Measurements from ENCODE around the gene NXT1. TPM values are rescaled to one million over a fixed set of nuclear protein-coding genes. Genes with fewer than 3 reads are reported as not detected.
"Not testable (repeated sequence)": the region's sequence is repeated elsewhere in the genome, so short reads cannot be mapped to it uniquely, and the experiment has no call there.

The NXT1 gene
- total RNA-seq, 1 donor, result 18.5 TPM

DNA sequence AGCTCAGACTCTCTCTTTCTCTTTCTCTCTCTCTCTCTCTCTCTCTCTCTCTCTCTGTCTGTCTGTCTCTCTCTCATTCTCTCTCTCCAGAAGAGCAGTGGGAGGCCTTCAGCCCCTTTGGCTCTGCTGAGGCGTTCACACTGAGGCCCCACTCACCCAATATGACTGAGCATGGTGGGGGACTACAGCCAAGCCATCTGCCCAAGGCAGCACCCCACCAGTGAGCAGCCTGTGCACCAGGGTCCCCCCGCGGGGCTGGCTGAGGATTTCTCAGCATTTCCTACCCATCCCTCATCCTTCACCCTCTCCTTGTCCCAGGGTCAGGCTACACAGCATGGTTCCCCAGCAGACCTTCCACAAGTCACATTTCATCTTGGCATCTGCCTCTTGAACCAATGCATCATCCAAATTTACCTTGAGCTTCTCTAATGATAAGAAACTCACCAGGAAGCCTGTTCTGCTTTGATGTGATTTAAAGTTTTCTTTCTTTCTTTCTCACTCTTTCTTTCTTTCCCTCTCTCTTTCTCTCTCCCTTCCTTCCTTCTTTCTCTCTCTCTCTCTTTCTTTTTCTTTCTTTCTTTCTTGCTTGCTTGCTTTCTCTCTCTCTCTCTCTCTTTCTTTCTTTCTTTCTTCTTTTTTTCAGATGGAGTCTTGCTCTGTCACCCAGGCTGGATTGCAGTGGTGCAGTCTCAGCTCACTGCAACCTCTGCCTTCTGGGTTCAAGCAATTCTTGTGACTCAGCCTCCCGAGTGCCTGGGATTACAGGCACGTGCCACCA lies 47.1 kb upstream of the NXT1 start:
- H3K4me3 ChIP-seq (ENCODE audit: insufficient read depth, low read length), result no peak overlapping the region
- H3K4me2 ChIP-seq (ENCODE audit: insufficient read depth, low read length), result no peak overlapping the region
- no peak overlapping the region for H2AFZ ChIP-seq (ENCODE audit: low read length)
- H3K4me1 ChIP-seq (ENCODE audit: insufficient read depth, low read length), result no peaks in the 10 kb centered on the region
- H3K79me2 ChIP-seq (ENCODE audit: insufficient read depth, low read length), result no peaks in the 10 kb centered on the region
- H4K20me1 ChIP-seq (ENCODE audit: insufficient read depth, low read length), result no peaks in the 10 kb centered on the region
- peaks cover 25% of the 10 kb centered on the region for H3K27me3 ChIP-seq (ENCODE audit: insufficient read depth, low read length)
- no peaks in the 10 kb centered on the region for H3K36me3 ChIP-seq (ENCODE audit: insufficient read depth, low read length)
- TF ChIP-seq, protein P1, sequence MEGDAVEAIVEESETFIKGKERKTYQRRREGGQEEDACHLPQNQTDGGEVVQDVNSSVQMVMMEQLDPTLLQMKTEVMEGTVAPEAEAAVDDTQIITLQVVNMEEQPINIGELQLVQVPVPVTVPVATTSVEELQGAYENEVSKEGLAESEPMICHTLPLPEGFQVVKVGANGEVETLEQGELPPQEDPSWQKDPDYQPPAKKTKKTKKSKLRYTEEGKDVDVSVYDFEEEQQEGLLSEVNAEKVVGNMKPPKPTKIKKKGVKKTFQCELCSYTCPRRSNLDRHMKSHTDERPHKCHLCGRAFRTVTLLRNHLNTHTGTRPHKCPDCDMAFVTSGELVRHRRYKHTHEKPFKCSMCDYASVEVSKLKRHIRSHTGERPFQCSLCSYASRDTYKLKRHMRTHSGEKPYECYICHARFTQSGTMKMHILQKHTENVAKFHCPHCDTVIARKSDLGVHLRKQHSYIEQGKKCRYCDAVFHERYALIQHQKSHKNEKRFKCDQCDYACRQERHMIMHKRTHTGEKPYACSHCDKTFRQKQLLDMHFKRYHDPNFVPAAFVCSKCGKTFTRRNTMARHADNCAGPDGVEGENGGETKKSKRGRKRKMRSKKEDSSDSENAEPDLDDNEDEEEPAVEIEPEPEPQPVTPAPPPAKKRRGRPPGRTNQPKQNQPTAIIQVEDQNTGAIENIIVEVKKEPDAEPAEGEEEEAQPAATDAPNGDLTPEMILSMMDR (IDR thresholded peaks at IDR 0.05; ENCODE audit: extremely low read depth, low read depth, low read length), result no peak
- H3K27ac ChIP-seq (ENCODE audit: low read depth, low read length), result no peak overlapping the region
- DNase-seq (ENCODE audit: insufficient read length, low spot score, missing footprints), result no peak
- H3K9me3 ChIP-seq (ENCODE audit: low read depth, low read length), result no peaks in the 10 kb centered on the region

DNA sequence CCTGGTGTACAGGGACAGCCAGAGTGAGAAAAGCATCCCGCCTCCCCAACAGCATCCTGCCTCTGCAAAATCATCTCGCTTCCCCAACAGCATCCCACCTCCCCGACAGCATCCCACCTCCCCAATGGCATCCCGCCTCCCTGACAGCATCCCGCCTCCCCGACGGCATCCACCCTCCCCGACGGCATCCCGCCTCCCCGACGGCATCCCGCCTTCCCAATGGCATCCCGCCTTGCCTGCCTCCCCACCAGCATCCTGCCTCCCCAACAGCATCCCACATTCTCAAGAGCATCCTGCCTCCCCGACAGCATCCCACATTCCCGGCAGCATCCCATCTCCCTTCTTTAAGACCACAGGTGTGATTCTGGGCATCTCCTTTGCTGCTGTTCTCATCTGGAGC lies 46.0 kb upstream of the NXT1 start:
- no peaks in the 10 kb centered on the region for H3K9me3 ChIP-seq (ENCODE audit: low read depth, low read length)
- TF ChIP-seq, protein P1 (IDR thresholded peaks at IDR 0.05; ENCODE audit: extremely low read depth, low read depth, low read length), result no peak
- no peaks in the 10 kb centered on the region for H3K36me3 ChIP-seq (ENCODE audit: insufficient read depth, low read length)
- H3K27ac ChIP-seq (ENCODE audit: low read depth, low read length), result no peak overlapping the region
- DNase-seq (ENCODE audit: insufficient read length, low spot score, missing footprints), result peak; percentile 29
- no peaks in the 10 kb centered on the region for H4K20me1 ChIP-seq (ENCODE audit: insufficient read depth, low read length)
- peaks cover 27% of the 10 kb centered on the region for H3K27me3 ChIP-seq (ENCODE audit: insufficient read depth, low read length)
- no peaks in the 10 kb centered on the region for H3K4me1 ChIP-seq (ENCODE audit: insufficient read depth, low read length)
- no peaks in the 10 kb centered on the region for H3K79me2 ChIP-seq (ENCODE audit: insufficient read depth, low read length)
- no peak overlapping the region for H3K4me2 ChIP-seq (ENCODE audit: insufficient read depth, low read length)
- no peak overlapping the region for H2AFZ ChIP-seq (ENCODE audit: low read length)
- H3K4me3 ChIP-seq (ENCODE audit: insufficient read depth, low read length), result no peak overlapping the region

DNA sequence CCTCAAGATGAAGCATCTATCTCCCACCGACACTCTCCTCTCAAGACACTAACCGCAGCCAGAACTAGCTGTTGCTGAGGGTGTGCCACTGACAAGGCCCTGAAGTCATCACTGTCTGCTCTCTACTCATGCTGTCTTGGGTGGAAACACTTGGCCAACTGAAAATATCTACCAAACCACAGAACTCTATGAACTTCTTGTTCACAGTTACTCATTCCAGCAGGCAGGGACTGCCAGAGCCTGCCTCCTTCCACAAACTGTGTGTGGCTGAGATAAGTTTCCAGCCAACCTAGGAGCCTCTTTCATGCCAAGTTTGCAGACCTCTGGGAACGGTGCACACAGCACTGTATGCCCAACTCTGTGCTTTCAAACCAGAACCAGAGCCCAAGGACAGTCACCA lies 45.5 kb upstream of the NXT1 start:
- Histone ChIP-seq H3K27me3 (ENCODE audit: insufficient read depth, low read length) (peaks cover 27% of the 10 kb centered on the region), H4K20me1 (ENCODE audit: insufficient read depth, low read length) (no peaks in the 10 kb centered on the region), H3K9me3 (ENCODE audit: low read depth, low read length) (no peaks in the 10 kb centered on the region), H2AFZ (ENCODE audit: low read length) (no peak overlapping the region), H3K4me1 (ENCODE audit: insufficient read depth, low read length) (no peaks in the 10 kb centered on the region), H3K36me3 (ENCODE audit: insufficient read depth, low read length) (no peaks in the 10 kb centered on the region), H3K79me2 (ENCODE audit: insufficient read depth, low read length) (no peaks in the 10 kb centered on the region), H3K27ac (ENCODE audit: low read depth, low read length) (no peak overlapping the region), H3K4me2 (ENCODE audit: insufficient read depth, low read length) (no peak overlapping the region), H3K4me3 (ENCODE audit: insufficient read depth, low read length) (no peak overlapping the region)
- TF ChIP-seq, protein P1 (IDR thresholded peaks at IDR 0.05; ENCODE audit: extremely low read depth, low read depth, low read length), result no peak
- peak; percentile 65 for DNase-seq (ENCODE audit: insufficient read length, low spot score, missing footprints)

DNA sequence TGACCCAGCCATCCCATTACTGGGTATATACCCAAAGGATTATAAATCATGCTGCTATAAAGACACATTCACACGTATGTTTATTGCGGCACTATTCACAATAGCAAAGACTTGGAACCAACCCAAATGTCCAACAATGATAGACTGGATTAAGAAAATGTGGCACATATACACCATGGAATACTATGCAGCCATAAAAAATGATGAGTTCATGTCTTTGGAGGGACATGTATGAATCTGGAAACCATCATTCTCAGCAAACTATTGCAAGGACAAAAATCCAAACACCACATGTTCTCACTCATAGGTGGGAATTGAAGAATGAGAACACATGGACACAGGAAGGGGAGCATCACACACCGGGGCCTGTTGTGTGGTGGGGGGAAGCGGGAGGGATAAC lies 43.2 kb upstream of the NXT1 start:
- H3K4me2 ChIP-seq (ENCODE audit: insufficient read depth, low read length); H3K4me3 ChIP-seq (ENCODE audit: insufficient read depth, low read length); H3K4me1 ChIP-seq (ENCODE audit: insufficient read depth, low read length); H3K36me3 ChIP-seq (ENCODE audit: insufficient read depth, low read length); H3K79me2 ChIP-seq (ENCODE audit: insufficient read depth, low read length); DNase-seq (ENCODE audit: insufficient read length, low spot score, missing footprints); H3K27ac ChIP-seq (ENCODE audit: low read depth, low read length); H2AFZ ChIP-seq (ENCODE audit: low read length); H4K20me1 ChIP-seq (ENCODE audit: insufficient read depth, low read length); H3K9me3 ChIP-seq (ENCODE audit: low read depth, low read length): not testable (repeated sequence)
- H3K27me3 ChIP-seq (ENCODE audit: insufficient read depth, low read length), result peaks cover 21% of the 10 kb centered on the region
